Muscle of back (tissue), 11 donors: Measurements from ENCODE around the gene GIGYF1. TPM values are rescaled to one million over a fixed set of nuclear protein-coding genes. Genes with fewer than 3 reads are reported as not detected.

Source experiments
- DNase-seq, 3 donors: peaks; one replicate each; pipeline versions ENCODE4 v3.0.0 to v3.0.0-alpha.2; 2013
- polyA plus RNA-seq, 10 donors: library from polyadenylated mRNA; unstranded; fragments of 120-200 nt; gene quantifications; one replicate each; pipeline ENCODE4 v1.2.1, GENCODE V29; 2013; ENCODE audit not compliant: insufficient read length in 10 of 10

GIGYF1 gene
- polyA plus RNA-seq, 10 donors = 18.0 to 36.2 (median 26.0) TPM

DNA sequence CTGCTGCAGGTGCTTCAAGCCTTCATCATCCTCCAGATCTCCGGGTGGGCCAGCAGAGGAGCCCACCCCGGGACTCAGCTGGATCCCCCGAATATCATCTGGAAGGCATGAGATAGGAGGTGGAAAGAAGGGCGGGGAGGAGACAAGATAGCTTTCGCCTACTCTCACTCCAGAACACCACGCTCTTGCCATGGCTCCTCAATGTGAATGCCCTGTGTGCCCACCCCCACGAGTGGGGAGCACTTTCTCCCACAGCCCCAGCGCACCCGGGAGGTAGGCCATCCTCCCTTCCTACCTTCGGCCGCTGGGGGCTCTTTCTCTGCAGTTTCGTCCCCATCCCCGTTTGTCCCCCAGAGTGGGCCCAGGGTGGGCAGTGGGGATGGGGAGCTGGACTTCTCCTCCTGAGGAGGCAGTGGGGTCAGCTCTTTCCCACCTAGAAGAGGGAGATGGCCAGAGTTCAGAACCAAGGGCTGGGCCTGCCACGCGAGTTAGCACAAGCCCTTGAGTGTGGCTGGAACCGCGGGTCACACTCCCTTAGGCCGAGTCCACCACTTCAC is 8.9 kb downstream of the GIGYF1 start:
- DNase-seq = no peak

DNA sequence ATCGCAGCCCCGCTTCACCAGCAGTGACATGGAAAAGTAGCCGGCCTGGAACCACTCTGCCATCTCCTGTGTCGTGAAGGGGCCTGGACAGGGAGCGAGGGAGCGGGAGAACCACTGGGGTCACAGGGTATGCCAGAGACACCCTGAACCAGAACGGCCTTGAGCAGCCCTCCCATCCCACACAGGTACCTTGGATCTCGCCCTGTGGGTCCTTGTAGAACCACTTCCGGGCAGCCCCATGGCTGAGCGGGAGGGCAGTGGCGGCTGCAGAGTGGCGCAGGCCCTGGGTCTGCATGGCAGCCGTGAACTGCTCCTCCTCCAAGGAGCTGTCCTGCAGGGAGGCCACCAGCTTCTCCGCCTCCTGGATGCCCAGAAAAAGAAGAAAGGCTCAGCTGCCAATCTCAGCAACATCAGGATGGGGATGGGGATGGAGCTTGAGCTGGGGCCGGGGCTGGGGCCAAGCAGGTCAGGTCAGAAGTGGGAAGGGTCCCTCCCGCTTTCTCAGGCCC is 9.5 kb downstream of the GIGYF1 start:
- DNase-seq = no peak

DNA sequence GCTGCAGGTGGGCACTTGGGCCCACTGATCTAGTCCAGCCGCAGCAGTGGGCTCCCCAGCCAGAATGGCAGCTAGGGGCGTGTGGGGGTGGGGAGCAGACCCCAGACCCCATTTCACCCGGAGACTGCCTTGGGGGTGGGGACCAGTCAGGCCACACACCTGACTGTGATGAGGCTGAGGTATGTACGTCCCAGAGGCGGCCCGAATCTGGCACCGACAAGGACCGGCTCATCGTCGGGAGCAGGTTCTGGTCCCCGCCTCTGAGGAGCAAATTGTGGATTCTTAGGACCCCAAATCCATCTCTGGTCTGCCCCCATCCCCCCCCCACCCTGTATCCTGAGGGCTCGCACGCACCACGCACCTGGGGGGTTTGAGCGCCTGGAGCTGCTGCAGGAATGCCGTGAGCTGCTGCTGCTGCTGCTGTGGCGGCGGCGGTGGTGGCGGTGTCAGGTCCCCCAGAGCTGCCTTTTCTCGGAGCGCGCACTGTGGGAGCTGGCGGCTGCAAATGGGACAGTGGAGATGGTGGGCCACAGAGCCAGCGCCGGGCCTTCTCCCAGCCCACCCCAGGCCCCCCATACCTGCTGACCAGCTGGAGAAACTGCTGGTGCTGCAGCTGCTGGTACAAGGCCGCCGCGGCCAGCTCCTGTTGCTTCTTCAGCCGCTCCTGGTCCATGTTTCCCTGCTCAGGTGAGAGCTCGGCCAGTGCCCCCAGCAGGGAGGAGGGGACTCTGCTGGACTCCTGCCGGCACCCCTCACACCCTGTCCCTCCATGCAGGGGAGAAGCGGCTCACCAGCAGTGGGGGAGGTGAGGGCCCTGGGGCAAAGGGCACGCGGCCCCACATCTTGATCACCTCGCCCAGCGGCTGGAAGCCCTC is 10.2 kb downstream of the GIGYF1 start:
- no peak for DNase-seq

DNA sequence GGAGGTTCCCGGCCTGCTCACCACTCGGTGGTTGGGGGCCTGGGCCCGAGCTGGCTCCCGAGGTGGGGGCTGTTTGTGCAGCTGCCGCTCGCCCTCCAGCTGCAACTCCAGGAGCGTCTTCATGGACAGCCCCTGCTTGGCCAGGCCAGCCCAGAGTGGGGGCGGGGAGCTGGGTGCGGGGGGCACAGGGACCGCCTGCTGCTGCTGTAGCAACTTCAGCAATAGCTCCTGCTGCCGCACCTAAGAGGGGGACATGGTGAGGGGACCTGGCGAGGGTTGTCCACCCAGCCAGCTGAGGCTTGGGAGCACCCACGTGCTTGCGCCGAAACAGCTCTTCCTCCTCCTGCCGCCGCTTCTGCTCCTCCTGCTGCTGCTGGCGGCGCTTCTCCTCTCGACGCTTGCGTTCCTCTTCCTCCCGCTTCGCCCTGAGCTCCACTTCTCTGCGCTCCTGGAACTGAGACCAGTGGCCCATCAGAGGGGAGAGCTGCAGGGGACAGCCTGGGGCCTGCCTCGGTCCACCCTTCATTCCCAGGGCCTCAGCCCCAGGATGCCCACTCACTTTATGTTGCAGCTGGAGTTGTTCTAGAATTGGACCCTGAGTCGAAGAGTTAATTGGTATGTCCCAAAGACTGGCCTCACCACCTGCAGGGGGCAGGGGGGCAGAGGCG is 10.9 kb downstream of the GIGYF1 start:
- DNase-seq = no peak

DNA sequence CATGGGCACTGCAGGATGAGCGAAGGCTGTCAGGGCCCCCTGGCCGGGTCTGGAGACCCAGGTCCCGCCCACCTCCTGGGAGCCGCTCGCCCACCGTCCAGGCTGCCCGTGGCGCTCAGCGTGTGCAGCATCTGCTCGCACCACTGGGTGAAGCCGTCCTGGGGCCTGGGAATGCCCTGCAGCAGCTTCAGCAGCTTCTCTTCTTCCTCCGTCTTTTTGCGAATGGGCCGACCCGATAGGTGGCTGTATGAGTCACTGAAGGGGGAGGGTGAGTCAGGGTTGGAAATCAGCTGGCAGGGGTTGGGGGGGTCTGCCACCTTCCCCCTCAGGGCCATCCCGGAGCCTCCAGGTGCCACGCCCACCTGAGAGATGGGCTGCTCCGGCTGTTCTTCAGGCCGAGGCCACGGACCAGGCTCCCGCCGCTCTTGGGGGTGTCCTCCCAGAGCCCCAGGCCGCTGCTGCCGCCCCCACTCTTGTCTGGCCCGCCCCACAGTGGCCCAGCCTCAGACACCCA is 11.8 kb downstream of the GIGYF1 start:
- no peak for DNase-seq

DNA sequence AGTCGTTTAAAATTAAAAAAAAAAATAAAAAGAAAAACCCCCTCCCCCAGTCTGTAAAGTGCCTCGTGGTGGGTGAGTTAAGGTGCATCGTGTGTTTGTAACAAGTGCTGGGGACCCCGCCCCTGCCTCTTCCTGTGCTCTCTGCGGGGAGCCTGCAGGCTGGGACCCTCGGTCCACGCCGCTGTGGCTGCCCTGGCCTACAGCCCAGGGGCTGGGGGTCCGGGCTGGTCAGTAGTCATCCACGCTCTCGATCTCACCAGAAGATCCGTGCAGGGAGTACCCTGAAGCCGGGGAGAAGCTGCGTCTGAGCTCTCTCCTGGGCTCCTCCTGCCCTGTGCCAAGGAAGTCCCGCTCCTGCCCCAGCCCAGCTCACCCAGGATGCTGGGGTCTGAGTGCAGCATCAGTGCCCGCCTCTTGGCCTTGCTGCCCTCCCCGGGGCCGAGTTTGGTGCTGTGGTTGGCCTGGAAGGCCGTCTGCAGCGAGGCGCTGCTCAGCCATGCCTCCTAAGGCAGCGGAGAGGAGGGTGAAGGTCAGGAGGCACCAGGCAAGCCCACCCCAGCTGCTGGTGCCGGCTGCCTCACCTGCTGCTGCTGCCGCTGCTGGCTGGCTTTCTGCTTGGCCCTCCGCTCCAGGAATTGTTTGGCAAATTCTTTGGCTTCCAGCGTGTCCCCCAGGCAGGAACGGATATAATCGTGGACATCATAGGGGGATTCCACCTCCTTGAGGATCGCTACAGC is 12.4 kb downstream of the GIGYF1 start:
- DNase-seq = peak in 1 of 3 donors; percentile 39

DNA sequence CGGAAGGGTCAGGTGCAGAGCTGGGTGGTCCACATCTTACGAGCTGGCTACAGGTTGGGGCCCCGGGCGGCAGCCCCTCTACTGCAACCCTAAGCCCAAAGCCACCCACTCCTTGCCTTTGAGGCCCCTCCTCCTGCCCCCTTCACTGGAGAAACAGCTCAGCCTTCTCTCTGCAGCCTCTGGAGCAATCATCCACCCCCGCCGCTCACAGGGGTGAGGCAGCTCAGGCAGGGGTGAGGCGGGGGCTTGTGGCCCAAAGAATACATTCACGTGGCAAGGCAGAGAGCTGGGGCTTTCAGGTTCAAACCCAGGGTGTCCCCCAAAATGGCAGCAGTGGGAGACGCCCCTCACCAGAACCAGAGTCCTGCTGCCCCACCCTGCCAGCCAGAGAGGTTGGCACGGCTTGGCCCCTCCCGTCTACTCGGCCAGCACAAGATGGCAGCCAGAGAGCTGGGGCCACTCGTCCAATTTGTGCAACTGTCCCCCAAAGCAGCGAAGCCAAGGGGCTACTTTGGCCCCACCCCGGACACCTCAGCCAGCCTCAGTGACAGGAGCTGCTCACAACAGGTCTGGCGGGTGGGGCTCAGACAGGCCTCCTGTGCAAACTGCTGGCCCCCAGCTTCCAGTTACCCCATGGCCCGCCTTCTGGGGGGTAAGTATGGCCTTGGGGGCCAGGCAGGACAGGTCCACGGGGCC is 13.3 kb downstream of the GIGYF1 start:
- peak in 1 of 3 donors; percentile 50 for DNase-seq

DNA sequence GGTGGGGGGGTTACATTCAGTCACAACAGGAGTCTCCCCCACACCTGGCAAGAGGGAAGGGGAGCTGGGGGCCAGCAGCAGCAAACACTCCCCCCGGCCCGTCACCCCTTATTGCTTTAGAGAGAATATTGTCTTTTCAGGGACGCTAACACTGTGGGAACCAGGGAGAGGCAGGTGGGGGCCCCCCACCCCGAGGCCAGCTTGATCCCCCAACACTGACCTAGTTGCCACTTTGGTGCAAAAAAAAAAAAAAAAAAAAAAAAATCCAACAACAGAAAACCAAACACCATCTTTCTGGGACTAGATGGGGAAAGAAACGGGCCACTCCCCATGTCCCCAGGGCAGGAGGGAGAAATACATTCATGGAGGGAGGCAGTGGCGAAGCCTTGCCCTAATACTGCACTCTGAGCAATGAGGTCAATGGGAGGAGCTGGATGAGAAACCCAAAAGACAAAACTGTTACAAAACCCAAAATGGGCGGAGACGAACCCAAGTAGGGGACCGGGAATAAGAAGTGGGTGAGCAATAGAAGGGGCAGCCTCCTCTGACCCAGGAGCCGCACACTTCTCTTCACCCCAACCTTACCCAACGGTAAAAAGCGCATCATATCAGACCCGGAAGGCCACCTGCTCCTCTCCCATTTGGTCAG is 14.0 kb downstream of the GIGYF1 start:
- no peak for DNase-seq

DNA sequence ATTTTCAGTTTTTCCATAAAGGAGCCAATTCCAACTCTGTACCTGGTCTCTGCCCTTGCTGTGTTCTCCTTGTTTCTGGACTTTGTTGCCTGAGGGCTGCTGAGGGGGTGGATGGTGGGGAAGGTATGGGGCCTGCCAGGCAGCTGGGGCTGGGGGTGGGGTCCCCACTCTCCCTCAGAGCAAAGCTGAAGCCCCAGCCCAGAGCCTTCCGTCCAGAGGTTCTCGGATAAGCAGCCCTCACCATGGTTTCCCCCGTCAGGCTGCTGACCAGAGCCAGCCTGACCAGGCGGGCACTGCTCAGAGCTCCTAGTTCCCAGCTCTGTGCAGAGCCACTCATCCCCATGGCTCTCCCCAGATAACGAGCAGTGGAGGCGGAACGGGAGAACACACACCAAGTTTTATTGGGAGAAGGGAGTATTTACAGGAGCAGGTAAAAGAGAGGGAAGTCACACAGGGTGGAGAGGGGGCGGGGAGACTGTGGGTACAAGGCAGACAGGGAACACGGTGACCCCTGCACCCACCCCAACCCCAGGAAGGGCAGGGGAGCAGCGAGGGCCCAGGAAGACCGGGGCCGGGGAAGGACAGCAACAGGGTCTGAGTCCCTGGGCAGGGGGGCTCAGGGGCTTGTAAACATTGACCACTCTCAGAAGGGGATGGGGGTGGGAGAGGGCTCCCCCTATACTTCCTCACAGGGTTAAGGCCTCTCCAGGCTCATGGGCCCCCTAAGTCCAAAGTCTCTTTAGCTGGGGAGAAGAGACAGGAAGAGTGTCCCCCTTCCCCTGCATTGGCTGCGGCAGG is 14.7 kb downstream of the GIGYF1 start:
- DNase-seq = peak in 1 of 3 donors; percentile 16

DNA sequence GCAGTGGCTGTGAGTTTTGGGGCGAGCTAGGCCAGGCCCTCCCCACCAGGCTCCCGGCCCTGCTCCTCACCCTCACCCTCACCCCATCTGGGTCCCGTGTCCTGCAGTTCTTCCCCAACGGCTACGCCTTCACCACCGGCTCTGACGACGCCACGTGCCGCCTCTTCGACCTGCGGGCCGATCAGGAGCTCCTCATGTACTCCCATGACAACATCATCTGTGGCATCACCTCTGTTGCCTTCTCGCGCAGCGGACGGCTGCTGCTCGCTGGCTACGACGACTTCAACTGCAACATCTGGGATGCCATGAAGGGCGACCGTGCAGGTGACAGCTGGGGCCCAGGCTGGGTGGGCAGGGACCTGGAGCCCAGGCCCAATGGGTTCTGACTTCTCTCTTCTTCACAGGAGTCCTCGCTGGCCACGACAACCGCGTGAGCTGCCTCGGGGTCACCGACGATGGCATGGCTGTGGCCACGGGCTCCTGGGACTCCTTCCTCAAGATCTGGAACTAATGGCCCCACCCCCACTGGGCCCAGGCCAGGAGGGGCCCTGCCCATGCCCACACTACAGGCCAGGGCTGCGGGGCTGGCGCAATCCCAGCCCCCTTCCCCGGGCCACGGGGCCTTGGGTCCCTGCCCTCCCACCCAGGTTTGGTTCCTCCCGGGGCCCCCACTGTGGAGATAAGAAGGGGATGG is 15.6 kb downstream of the GIGYF1 start:
- peak in 1 of 3 donors; percentile 30 for DNase-seq

DNA sequence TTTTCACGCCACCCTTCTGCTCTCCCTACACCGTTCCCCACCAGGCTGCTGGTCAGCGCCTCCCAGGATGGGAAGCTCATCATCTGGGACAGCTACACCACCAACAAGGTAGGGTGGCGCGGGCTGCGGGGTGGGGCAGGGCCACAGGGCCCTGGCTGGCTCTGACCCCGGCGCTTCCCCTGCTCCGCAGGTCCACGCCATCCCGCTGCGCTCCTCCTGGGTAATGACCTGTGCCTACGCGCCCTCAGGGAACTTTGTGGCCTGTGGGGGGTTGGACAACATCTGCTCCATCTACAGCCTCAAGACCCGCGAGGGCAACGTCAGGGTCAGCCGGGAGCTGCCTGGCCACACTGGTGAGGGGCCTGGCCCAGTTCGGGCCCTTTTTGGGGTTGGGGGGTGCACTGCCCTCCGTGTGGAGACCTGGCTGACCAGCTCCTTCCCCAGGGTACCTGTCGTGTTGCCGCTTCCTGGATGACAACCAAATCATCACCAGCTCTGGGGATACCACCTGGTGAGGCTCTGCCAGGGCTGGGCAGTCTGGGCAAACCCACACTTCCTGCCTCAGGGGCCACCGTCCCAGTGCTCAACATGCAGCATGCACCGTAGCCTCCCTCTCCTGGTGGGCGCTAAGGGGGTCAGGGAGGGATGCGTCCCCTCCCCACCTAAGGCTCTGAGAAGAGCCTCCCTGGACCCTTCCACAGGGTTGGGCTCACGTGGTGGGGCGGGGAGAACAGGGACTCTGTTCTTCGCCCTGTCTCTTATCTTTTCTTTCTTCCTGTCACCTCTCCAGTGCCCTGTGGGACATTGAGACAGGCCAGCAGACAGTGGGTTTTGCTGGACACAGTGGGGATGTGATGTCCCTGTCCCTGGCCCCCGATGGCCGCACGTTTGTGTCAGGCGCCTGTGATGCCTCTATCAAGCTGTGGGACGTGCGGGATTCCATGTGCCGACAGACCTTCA is 16.5 kb downstream of the GIGYF1 start:
- no peak for DNase-seq

DNA sequence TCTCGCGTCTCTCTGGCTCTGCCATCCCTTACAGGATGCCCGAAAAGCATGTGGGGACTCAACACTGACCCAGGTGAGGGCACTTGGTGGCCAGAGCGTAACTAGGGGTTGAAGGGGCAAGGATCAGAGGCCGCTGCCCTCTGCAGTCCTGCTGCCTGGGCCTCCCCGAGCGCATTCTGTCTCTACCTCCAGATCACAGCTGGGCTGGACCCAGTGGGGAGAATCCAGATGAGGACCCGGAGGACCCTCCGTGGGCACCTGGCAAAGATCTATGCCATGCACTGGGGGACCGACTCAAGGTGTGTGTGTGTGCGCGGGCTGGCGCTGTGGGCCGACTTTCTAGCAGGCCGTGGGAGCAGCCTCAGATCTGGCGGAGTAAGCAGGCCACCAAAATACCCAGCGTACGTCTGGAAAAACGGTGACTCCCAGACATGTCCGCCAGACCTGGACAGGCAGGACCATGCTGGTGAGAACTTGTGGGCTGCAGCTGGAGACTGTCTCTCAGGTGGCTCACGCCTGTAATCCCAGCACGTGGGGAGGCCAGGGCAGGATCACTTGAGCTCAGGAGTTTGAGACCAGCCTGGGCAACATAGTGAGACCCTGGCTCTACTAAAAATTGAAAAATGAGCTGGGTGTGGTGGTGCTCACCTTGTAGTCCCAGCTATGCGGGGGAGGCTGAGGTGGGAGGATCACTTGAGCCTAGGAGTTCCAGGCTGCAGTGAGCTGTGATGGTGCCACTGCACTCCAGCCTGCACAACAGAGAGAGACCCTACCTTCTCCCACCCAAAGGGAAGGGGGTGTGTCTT is 17.3 kb downstream of the GIGYF1 start:
- peak in 1 of 3 donors; percentile 18 for DNase-seq

DNA sequence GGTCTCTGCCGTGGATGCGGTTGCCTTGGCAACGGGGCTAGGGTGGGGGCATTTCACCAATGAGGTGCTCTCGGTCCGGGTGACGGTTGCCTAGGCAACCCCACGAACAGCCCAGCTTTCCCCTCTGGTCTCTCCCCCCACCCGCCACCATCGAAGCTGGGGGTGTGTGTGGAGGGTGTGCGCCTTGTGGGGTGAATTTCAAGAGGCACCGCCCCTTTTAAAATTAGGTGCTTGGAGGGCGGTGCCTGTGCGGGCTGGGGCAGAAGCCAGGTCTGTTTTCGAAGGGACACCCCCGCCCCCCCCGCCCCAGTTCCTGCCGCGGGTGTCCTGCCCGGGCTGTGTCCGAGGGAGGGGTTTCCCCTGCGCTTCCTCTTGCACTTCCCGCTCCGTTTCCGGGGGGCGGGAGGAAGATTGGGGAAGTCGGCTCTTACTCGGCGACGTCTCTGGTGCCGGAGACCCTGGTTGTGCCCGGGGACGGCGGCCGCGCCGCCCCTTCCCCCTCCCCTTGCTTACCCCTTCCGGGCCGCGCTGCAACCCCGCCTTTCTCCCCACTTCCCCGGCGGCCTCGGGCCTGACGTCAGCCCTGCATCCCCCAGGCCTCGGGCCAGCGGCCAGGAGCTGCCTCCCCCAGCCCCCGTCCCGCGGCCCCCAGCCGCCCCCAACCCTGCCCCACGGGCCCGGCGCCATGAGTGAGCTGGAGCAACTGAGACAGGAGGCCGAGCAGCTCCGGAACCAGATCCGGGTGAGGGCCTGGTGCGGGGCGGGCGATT is 18.3 kb downstream of the GIGYF1 start:
- DNase-seq = peak; percentile 45 to 89 (median 73)

DNA sequence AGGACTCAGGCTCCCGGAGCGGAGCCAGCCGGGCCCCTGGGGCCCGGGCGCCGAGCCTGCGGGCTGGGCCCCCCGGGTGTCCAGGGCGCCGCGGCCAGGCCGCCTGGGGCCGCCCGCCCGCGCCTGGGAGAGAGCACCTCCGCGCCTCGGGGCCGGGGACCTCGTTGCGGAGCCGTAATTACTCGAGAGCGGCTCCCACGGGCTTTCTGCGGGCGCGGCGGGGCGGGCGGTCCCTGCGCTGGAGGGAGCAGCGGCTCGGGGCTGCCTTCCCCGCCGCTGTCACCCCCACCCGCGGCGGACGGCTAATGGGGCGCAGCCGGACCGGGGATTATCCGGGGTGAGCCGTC is 19.0 kb downstream of the GIGYF1 start:
- no peak for DNase-seq

DNA sequence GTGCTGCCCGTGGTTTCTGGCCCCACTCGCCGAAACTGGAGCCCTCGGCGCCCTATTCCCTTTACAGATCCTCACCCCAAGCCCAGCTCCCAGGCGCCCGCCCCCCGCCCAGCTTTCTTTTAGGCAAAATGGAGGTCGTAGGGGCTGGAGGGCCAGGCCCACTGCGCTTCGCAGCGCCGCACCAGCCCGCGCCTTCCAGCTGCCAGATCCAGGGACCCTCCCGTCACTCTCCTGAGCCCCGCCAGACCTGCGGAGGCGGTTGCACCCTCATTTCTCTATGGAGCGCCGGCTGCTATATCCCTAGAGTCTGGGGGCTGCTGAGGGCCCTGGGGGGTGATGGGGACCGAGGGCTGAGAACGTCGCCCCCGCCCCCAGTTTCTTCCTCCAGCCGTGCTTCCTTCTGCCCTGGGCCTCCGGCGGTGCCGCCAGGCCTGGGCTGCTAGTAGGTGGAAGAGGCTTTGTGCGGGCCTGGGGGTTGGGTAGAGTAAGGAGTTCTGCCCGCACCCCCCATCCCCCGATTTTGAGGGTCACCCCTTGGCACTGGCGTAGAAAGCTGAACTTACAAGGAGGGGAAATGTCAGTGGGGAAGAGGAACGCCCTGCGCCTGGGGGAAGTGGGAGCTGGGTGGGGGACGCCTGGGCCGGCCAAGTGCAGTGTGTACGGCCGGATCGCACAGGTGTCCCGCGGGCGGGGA is 19.5 kb downstream of the GIGYF1 start:
- peak in 1 of 3 donors; percentile 74 for DNase-seq
